Heart right ventricle (tissue), 16 donors: ENCODE measurements around the gene ZNF19. TPM values are rescaled to one million over a fixed set of nuclear protein-coding genes. Genes with fewer than 3 reads are reported as not detected.
A peak's percentile ranks its signal among the peaks of the same experiment; 100 is the strongest.

Experiments
- ATAC-seq, 8 donors: fragments of 200-7000 bp; cut with Tn5 transposase; one replicate each; pipeline ENCODE4 v1.9.1; 2020; ENCODE audit warnings: mild to moderate bottlenecking in 8 of 8, moderate library complexity in 8 of 8, moderate number of reproducible peaks in 1 of 8
- DNase-seq, 2 donors: peaks; one replicate each; pipeline ENCODE4 v3.0.0-alpha.2; 2020
- H3K27ac ChIP-seq, 10 donors: fragments of 200-600 bp; sonication (generic) in 2 of 10; one replicate each; pipeline versions ENCODE4 v1.5.0 to v1.8.0; 2020 to 2022; ENCODE audit warnings: mild to moderate bottlenecking in 3 of 10
- H3K27me3 ChIP-seq, 7 donors: fragments of 200-600 bp; one replicate each; pipeline ENCODE4 v1.8.0; 2021 to 2022; ENCODE audit warnings: mild to moderate bottlenecking in 2 of 7
- H3K36me3 ChIP-seq, 9 donors: fragments of 200-600 bp; sonication (generic) in 1 of 9; one replicate each; pipeline versions ENCODE4 v1.5.0 to v1.8.0; 2020 to 2022; ENCODE audit warnings: mild to moderate bottlenecking in 2 of 9
- H3K4me1 ChIP-seq, 9 donors: fragments of 200-600 bp; sonication (generic) in 1 of 9; one replicate each; pipeline versions ENCODE4 v1.5.0 to v1.8.0; 2020 to 2022; ENCODE audit warnings: mild to moderate bottlenecking in 4 of 9
- H3K4me3 ChIP-seq, 10 donors: fragments of 200-600 bp; sonication (generic) in 2 of 10; one replicate each; pipeline versions ENCODE4 v1.5.0 to v1.8.0; 2020 to 2022; ENCODE audit warnings: mild to moderate bottlenecking in 7 of 10, moderate library complexity in 2 of 10
- H3K9me3 ChIP-seq, 11 donors: fragments of 200-600 bp in 10 of 11; sonication (generic) in 2 of 11; one replicate each; pipeline versions ENCODE4 v1.5.0 to v1.8.0; 2013 to 2022; ENCODE audit warnings: mild to moderate bottlenecking in 2 of 11, control low read depth in 1 of 11, moderate library complexity in 1 of 11
- WGBS, 2 donors: extraction: QIAGEN DNeasy Blood & Tissue Kit; methylation state at CpG; one replicate each; pipeline ENCODE4 v1.1.7; 2013; ENCODE audit warnings: inconsistent platforms in 1 of 2; 5-methylcytosine and 5-hydroxymethylcytosine counted together
- intact Hi-C, 10 donors: fragments of 100-400 bp; cut with DNase I; formaldehyde crosslinking; loops; one replicate each; pipeline versions ENCODE4 v1.11.1 to v1.14.2; 2022
- polyA plus RNA-seq, 2 donors: library from polyadenylated mRNA; stranded (reverse); fragments of 200-250 nt; gene quantifications; one replicate each; pipeline ENCODE4 v1.2.3, GENCODE V29; 2013
- total RNA-seq, 10 donors: library from RNA; stranded (reverse); fragmentation: NEBNext Ultra II Directional in 3 of 10; extraction: Animal tissue kit (Norgen Biotek cat#: 25700) in 3 of 10; gene quantifications; one replicate each; pipeline versions ENCODE4 v1.2.1 to v1.2.4, GENCODE V29; 2021 to 2023
- TF ChIP-seq, protein P1 (sequence below), 9 donors: fragments of 200-600 bp; sonication (generic) in 2 of 9; IDR thresholded peaks; one replicate each; pipeline versions ENCODE4 v1.5.0 to v1.8.0; 2021 to 2022; ENCODE audit warnings: antibody characterized with exemption in 9 of 9, mild to moderate bottlenecking in 5 of 9, moderate library complexity in 1 of 9
- donor health status: Arrhythmogenic right ventricular cardiomyopathy.
- donor health status: ischemic (EF 13 %, LVEDD 7.1; RV severe dilation, severe dysfunction).
- donor health status: healthy with polysubstance abuse.
- donor health status: DM: no; HTN: yes; CAD: no.
- donor health status: DM: no; HTN: no; CAD: no.
- donor health status: ischemic (EF 25% LVEDD 6.9; RV normal size, moderate dysfunction).
- donor health status: ischemic (EF 25% LVEDD 5.7; RV mildly dilated, moderate dysfunction).
- donor health status: healthy.
- donor health status: DM: yes; HTN: yes; CAD: no.
- donor health status: Ischemic cardiomyopathy.
- donor health status: ischemic (EF 35%, LVEDD 5.7; RV mildly dilated, moderate dysfunction).
- donor health status: nonischemic (EF 11% LVEDD 7.7; RV severe dilation, severe dysfunction).
- donor health status: DM: yes; HTN: yes; CAD: no.
- donor health status: PGD.
- donor health status: ischemic (EF 29% LVEDD 5.4; RV normal size, mild dysfunction).
- donor health status: nonischemic (EF 23%, LVEDD 6.1; RV moderate dilation, normal function).

The ZNF19 gene
- total and polyA plus RNA-seq, 12 donors, result 0.59 to 3.4 (median 1.5) TPM

DNA sequence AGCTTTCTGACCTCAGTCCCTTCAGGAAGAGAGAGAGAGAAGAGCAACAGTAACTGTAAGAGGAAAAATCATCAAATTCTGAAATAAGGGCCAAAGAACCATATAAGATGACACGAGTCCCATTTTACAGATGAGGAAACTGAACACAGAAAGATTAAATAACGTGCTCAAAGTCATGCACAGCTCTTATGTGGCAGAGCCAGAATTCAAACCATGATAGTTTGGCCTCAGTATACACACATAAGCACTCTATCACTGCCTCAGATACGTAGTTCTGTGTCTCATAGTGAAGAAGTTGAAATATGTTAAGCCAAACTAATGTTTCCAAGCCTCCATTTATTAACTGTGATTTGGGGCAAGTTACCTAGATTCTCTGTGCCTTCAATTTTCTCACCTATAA lies 1.9 kb upstream of the ZNF19 start:
- WGBS, 2 donors, result 47 to 58% methylated on average over 3 of the region's 3 CpGs
- Histone ChIP-seq H3K9me3 (no peaks in the 10 kb centered on the region), H3K4me3 (no peak overlapping the region)

DNA sequence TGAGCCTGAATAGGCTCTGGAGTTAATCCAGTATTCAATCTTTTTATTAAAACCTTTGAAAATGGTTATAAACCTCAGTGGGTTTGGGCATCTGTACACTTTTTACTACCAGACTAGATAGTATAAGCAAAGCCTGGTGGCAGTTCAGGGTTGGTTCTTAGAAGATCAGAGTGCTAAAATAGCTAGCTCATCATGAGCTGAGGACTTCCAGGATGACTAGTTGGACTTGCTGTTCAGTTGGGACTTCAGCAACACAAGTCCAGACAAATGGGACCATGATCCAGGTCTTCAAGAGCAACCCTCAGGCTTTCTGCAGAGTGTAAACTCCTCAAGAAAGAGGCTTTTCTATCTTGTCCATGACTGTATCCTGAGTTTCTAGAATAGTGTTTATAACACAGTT lies 1.2 kb upstream of the ZNF19 start:
- TF ChIP-seq, protein P1, sequence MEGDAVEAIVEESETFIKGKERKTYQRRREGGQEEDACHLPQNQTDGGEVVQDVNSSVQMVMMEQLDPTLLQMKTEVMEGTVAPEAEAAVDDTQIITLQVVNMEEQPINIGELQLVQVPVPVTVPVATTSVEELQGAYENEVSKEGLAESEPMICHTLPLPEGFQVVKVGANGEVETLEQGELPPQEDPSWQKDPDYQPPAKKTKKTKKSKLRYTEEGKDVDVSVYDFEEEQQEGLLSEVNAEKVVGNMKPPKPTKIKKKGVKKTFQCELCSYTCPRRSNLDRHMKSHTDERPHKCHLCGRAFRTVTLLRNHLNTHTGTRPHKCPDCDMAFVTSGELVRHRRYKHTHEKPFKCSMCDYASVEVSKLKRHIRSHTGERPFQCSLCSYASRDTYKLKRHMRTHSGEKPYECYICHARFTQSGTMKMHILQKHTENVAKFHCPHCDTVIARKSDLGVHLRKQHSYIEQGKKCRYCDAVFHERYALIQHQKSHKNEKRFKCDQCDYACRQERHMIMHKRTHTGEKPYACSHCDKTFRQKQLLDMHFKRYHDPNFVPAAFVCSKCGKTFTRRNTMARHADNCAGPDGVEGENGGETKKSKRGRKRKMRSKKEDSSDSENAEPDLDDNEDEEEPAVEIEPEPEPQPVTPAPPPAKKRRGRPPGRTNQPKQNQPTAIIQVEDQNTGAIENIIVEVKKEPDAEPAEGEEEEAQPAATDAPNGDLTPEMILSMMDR (IDR thresholded peaks at IDR 0.05), result no peak
- no peak overlapping the region for H3K27ac ChIP-seq
- no peak overlapping the region for H3K4me3 ChIP-seq
- peaks cover 0 to 6% (median 0%) of the 10 kb centered on the region in 7 donors for H3K27me3 ChIP-seq
- H3K9me3 ChIP-seq, result no peaks in the 10 kb centered on the region
- no peaks in the 10 kb centered on the region for H3K4me1 ChIP-seq
- intact Hi-C loops, result loop anchor here in 1 of 10 donors (5.0 kb wide), 1 partner anchor 38 kb away; no protein-coding TSS in a partner anchor
- DNase-seq (no peak), ATAC-seq (no peak)
- no peaks in the 10 kb centered on the region for H3K36me3 ChIP-seq

More for the DNA sequence above, 1.9 kb upstream of the ZNF19 start:
- DNase-seq (no peak), ATAC-seq (no peak)
- TF ChIP-seq, protein P1 (IDR thresholded peaks at IDR 0.05), result no peak
- no peak overlapping the region for H3K27ac ChIP-seq
- H3K36me3 ChIP-seq, result no peaks in the 10 kb centered on the region
- no peaks in the 10 kb centered on the region for H3K4me1 ChIP-seq
- intact Hi-C loops, result loop anchor here in 1 of 10 donors (5.0 kb wide), 1 partner anchor 39 kb away; no protein-coding TSS in a partner anchor
- H3K27me3 ChIP-seq, result peaks cover 0 to 6% (median 0%) of the 10 kb centered on the region in 7 donors

DNA sequence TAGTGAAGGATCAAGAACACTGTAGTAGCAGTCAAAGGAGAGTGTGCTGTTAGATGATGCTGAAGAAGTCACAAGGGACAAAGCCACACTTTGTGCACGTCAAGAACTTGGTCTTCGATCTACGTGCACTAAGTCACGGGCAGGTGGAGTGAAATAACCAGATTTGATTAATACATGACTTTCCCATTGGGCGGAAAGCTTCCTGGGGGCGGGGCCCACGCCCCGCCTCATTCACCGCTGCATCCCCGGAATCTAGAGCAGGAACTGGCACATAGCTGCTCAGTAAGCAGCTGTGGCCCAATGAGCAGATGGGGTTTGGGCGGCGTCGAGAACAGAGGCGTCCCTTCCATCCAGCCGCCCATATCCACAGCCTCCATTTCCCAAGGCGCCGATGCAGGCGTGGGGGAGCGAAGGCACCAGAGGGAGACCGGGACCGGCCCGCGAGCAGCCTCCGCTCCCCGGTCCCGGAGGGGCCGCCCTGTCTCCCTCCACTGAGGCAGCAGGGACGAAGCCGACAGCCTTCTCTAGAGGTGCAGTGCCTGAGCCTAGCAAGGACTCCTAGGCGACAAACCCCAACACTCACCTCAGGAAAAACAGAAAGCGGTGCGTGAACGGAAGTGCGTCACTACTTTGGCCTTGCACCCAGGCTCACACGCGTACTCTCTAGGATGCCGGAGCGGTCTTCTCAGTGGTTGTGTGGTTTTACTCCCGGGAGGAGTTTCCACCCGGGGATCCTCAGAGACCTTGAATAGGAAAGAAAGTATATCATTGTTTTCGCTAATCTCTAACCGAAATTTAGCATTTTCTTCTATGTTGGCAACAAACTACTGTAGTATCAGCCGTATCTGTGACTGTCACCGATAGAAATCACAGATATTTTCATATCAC lies 4.9 kb downstream of the ZNF19 start:
- DNase-seq, result peak; percentile 78 to 90
- H3K27ac ChIP-seq, result peak overlapping the region; percentile 79 to 99 (median 94)
- TF ChIP-seq, protein P1 (IDR thresholded peaks at IDR 0.05), result no peak
- no peaks in the 10 kb centered on the region for H3K27me3 ChIP-seq
- 0 to 1% methylated on average over 44 of the region's 44 CpGs for WGBS, 2 donors
- H3K4me3 ChIP-seq, result peak overlapping the region; percentile 61 to 99 (median 78)
- no peaks in the 10 kb centered on the region for H3K9me3 ChIP-seq
- ATAC-seq, result peak; percentile 96 to 99 (median 98)
- peaks cover 0 to 10% (median 0%) of the 10 kb centered on the region in 9 donors for H3K36me3 ChIP-seq
- intact Hi-C loops, result loop anchor here in 7 of 10 donors (1.0 to 2.0 kb wide), 3 partner anchors 21 to 23 kb away; partner anchors contain the start of gene ZNF23 (in 6 of the 7)
- H3K4me1 ChIP-seq, result peaks cover 0 to 14% (median 10%) of the 10 kb centered on the region in 9 donors

DNA sequence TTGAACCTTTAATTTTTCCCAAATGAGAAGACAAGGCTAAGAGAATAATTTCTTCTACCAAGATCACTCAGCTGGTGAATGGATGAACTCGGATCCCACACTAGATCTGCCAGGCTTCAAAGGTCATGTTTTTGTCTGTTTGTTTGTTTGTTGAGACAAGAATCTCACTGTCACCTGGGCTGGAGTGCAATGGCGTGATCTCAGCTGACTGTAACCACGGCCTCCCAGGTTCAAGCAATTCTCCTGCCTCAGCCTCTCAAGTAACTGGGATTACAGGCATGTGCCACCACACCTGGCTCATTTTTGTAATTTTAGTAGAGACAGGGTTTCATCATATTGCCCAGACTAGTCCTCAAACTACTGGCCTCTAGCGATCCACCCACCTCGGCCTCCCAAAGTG lies 6.6 kb downstream of the ZNF19 start:
- H3K27me3 ChIP-seq, result no peaks in the 10 kb centered on the region
- WGBS, 2 donors, result 84 to 91% methylated on average over 5 of the region's 5 CpGs
- DNase-seq (no peak), ATAC-seq (no peak)
- peaks cover 0 to 23% (median 6%) of the 10 kb centered on the region in 9 donors for H3K36me3 ChIP-seq
- no peaks in the 10 kb centered on the region for H3K9me3 ChIP-seq
- no peak overlapping the region for H3K27ac ChIP-seq
- no peak overlapping the region for H3K4me3 ChIP-seq
- peaks cover 0 to 14% (median 10%) of the 10 kb centered on the region in 9 donors for H3K4me1 ChIP-seq
- TF ChIP-seq, protein P1 (IDR thresholded peaks at IDR 0.05), result no peak
- intact Hi-C loops, result no loop called here
